Globus pallidus (tissue), 1 donor: ENCODE measurements around the gene LRTM1.

Source experiments
- DNase-seq: peaks from one replicate; pipeline ENCODE4 v3.0.0-alpha.2; 2015; ENCODE audit warnings: low spot score

Gene LRTM1

GRCh38 chr3:54892168-54892567, 35.7 kb downstream of the LRTM1 start:
- DNase-seq = no peak

GRCh38 chr3:54891540-54891897, 36.3 kb downstream of the LRTM1 start:
- peak; percentile 55 for DNase-seq

GRCh38 chr3:54889731-54890130, 38.1 kb downstream of the LRTM1 start:
- DNase-seq = no peak

GRCh38 chr3:54888873-54889272, 39.0 kb downstream of the LRTM1 start:
- no peak for DNase-seq

- no peak for DNase-seq
Measured at GRCh38 chr3:54888162-54888561, 39.7 kb downstream of the LRTM1 start.

- DNase-seq = no peak
Measured at GRCh38 chr3:54882129-54882833, 45.6 kb downstream of the LRTM1 start.

- DNase-seq = no peak
Measured at GRCh38 chr3:54878145-54878544, 49.7 kb downstream of the LRTM1 start.

GRCh38 chr3:54877730-54878129, 50.1 kb downstream of the LRTM1 start:
- DNase-seq = no peak

GRCh38 chr3:54876694-54877093, 51.2 kb downstream of the LRTM1 start:
- DNase-seq = no peak

- no peak for DNase-seq
Measured at GRCh38 chr3:54875596-54876268, 52.1 kb downstream of the LRTM1 start.

- DNase-seq = no peak
Measured at GRCh38 chr3:54874816-54875556, 52.9 kb downstream of the LRTM1 start.

- no peak for DNase-seq
Measured at GRCh38 chr3:54873059-54874010, 54.5 kb downstream of the LRTM1 start.

- no peak for DNase-seq
Measured at GRCh38 chr3:54871867-54872266, 56.0 kb downstream of the LRTM1 start.

GRCh38 chr3:54870423-54870822, 57.4 kb downstream of the LRTM1 start:
- peak; percentile 74 for DNase-seq
